DOHH2 (cell line): Measurements from ENCODE around the gene STEAP4.

Experiments used
- H3F3A ChIP-seq: fragments of 200-600 bp; sonication (generic), shearing (Covaris generic); 2 replicates; pipeline ENCODE4 v1.6.0; 2016; ENCODE audit warnings: antibody characterized with exemption, mild to moderate bottlenecking; ENCODE audit not compliant: control insufficient read depth, insufficient read depth
- H3K27ac ChIP-seq: fragments of 200-600 bp; sonication (generic); 2 replicates; pipeline ENCODE4 v1.5.1; 2014; ENCODE audit warnings: low read depth, mild to moderate bottlenecking, low read length, moderate library complexity
- H3K27me3 ChIP-seq: fragments of 200-600 bp; sonication (generic); 2 replicates; pipeline ENCODE4 v1.6.1; 2014; ENCODE audit warnings: mild to moderate bottlenecking, low read length, mixed read lengths; ENCODE audit not compliant: control insufficient read depth
- H3K36me3 ChIP-seq: fragments of 200-600 bp; sonication (generic); 2 replicates; pipeline ENCODE4 v1.6.1; 2014; ENCODE audit warnings: mild to moderate bottlenecking, low read length, moderate library complexity, mixed read lengths; ENCODE audit not compliant: control insufficient read depth
- H3K4me1 ChIP-seq: fragments of 200-600 bp; sonication (generic); 2 replicates; pipeline ENCODE4 v1.6.1; 2014; ENCODE audit warnings: mild to moderate bottlenecking, low read length, mixed read lengths; ENCODE audit not compliant: control insufficient read depth
- H3K4me2 ChIP-seq: fragments of 200-600 bp; sonication (generic); 2 replicates; pipeline ENCODE4 v1.6.0; 2014; ENCODE audit warnings: mild to moderate bottlenecking, low read length, moderate library complexity
- H3K4me3 ChIP-seq: fragments of 200-600 bp; sonication (generic); 2 replicates; pipeline ENCODE4 v1.5.1; 2014; ENCODE audit warnings: mild to moderate bottlenecking, low read length, mixed read lengths
- H3K79me2 ChIP-seq: fragments of 200-600 bp; sonication (generic); 2 replicates; pipeline ENCODE4 v1.6.1; 2014; ENCODE audit warnings: mild to moderate bottlenecking, low read length, mixed read lengths; ENCODE audit not compliant: control insufficient read depth
- H3K9me2 ChIP-seq: fragments of 200-600 bp; sonication (generic); replicated peaks from 2 replicates; pipeline ENCODE4 v1.6.1; 2014; ENCODE audit warnings: mild to moderate bottlenecking, low read length, mixed read lengths; ENCODE audit not compliant: control insufficient read depth
- H3K9me3 ChIP-seq: fragments of 200-600 bp; sonication (generic); 2 replicates; pipeline ENCODE4 v1.6.1; 2014; ENCODE audit warnings: antibody characterized with exemption, low read length, mixed read lengths; ENCODE audit not compliant: control insufficient read depth, insufficient read depth
- H4K20me1 ChIP-seq: fragments of 200-600 bp; sonication (generic); 2 replicates; pipeline ENCODE4 v1.6.0; 2014; ENCODE audit warnings: low read depth, mild to moderate bottlenecking, antibody characterized with exemption, low read length, moderate library complexity; ENCODE audit not compliant: control insufficient read depth, insufficient read depth
- EZH2phosphoT487 ChIP-seq: fragments of 200-600 bp; sonication (generic); IDR thresholded peaks from 2 replicates; pipeline ENCODE4 v1.6.1; 2017; ENCODE audit warnings: borderline replicate concordance, mild to moderate bottlenecking, antibody characterized with exemption, low read length, moderate library complexity, mixed read lengths
- TF ChIP-seq, protein P1 (sequence below): fragments of 200-600 bp; sonication (generic); IDR thresholded peaks from one replicate; pipeline ENCODE4 v1.5.1; 2014; ENCODE audit warnings: antibody characterized with exemption, mild to moderate bottlenecking, low read depth, low read length; ENCODE audit not compliant: poor library complexity, severe bottlenecking

The STEAP4 gene

GRCh38 chr7:88322151-88322550 is 15.5 kb upstream of the STEAP4 start:
- H4K20me1 ChIP-seq: no peaks in the 10 kb centered on the region
- H3K4me2 ChIP-seq: no peak overlapping the region
- H3K27ac ChIP-seq: no peak overlapping the region
- no peaks in the 10 kb centered on the region for H3K27me3 ChIP-seq
- H3K9me2 ChIP-seq: no peaks in the 10 kb centered on the region
- H3K4me3 ChIP-seq: no peak overlapping the region
- no peaks in the 10 kb centered on the region for H3K79me2 ChIP-seq
- TF ChIP-seq EZH2phosphoT487: no peak
- TF ChIP-seq, protein P1, sequence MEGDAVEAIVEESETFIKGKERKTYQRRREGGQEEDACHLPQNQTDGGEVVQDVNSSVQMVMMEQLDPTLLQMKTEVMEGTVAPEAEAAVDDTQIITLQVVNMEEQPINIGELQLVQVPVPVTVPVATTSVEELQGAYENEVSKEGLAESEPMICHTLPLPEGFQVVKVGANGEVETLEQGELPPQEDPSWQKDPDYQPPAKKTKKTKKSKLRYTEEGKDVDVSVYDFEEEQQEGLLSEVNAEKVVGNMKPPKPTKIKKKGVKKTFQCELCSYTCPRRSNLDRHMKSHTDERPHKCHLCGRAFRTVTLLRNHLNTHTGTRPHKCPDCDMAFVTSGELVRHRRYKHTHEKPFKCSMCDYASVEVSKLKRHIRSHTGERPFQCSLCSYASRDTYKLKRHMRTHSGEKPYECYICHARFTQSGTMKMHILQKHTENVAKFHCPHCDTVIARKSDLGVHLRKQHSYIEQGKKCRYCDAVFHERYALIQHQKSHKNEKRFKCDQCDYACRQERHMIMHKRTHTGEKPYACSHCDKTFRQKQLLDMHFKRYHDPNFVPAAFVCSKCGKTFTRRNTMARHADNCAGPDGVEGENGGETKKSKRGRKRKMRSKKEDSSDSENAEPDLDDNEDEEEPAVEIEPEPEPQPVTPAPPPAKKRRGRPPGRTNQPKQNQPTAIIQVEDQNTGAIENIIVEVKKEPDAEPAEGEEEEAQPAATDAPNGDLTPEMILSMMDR: no peak
- no peaks in the 10 kb centered on the region for H3K9me3 ChIP-seq
- H3F3A ChIP-seq: no peaks in the 10 kb centered on the region
- no peaks in the 10 kb centered on the region for H3K36me3 ChIP-seq
- no peaks in the 10 kb centered on the region for H3K4me1 ChIP-seq

GRCh38 chr7:88321694-88322093 is 15.0 kb upstream of the STEAP4 start:
- no peak overlapping the region for H3K27ac ChIP-seq
- no peak overlapping the region for H3K4me2 ChIP-seq
- no peaks in the 10 kb centered on the region for H3K9me3 ChIP-seq
- no peaks in the 10 kb centered on the region for H3K27me3 ChIP-seq
- no peaks in the 10 kb centered on the region for H3F3A ChIP-seq
- H3K9me2 ChIP-seq: no peaks in the 10 kb centered on the region
- no peaks in the 10 kb centered on the region for H3K36me3 ChIP-seq
- no peaks in the 10 kb centered on the region for H3K4me1 ChIP-seq
- H3K4me3 ChIP-seq: no peak overlapping the region
- TF ChIP-seq, protein P1: no peak
- TF ChIP-seq EZH2phosphoT487: no peak
- H4K20me1 ChIP-seq: no peaks in the 10 kb centered on the region
- H3K79me2 ChIP-seq: no peaks in the 10 kb centered on the region

DNA sequence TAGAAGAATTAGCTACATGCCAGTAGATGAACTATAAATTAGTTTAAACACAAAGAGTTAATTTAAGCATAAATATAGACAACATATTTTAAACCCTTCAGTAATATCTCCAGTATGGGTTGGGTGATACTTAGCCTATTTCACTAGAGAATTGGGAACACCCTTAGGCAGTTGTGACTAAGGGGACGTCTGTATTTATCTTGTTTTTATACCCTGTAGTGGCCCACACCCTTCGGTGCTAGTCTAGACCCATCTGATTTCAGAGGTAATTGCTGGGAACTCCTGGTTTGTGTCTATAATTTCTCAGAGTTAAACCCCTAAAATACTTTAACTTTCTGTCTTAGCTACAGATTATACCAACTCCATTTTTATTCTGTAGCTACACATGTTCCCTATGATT is 11.5 kb upstream of the STEAP4 start:
- no peaks in the 10 kb centered on the region for H3K9me3 ChIP-seq
- H3F3A ChIP-seq: no peaks in the 10 kb centered on the region
- TF ChIP-seq, protein P1: no peak
- TF ChIP-seq EZH2phosphoT487: no peak
- H3K27ac ChIP-seq: no peak overlapping the region
- no peaks in the 10 kb centered on the region for H4K20me1 ChIP-seq
- H3K79me2 ChIP-seq: no peaks in the 10 kb centered on the region
- H3K4me3 ChIP-seq: no peak overlapping the region
- H3K9me2 ChIP-seq: no peaks in the 10 kb centered on the region
- no peaks in the 10 kb centered on the region for H3K4me1 ChIP-seq
- H3K27me3 ChIP-seq: no peaks in the 10 kb centered on the region; the same call in 1 of the 2 replicates
- H3K36me3 ChIP-seq: no peaks in the 10 kb centered on the region
- no peak overlapping the region for H3K4me2 ChIP-seq

DNA sequence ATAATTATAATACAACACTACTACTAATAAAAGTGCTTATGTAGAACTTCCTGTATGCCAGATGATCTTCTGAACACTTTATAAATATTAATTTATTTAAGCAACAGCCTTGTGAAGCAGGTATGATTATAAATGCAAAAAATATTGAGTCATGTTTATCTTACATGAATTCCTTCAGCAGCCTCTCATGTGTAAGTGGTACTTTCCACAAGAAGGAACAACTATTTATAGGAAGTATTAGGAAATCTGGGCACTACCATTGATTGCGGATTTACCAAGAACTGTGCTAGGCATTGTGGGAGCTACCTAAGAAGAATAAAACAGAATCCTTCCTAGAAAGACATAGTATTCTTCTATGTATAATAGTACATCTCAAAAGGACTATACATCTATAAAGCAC is 10.7 kb upstream of the STEAP4 start:
- H3K9me3 ChIP-seq: no peaks in the 10 kb centered on the region

More for the DNA sequence above, 10.7 kb upstream of the STEAP4 start:
- no peaks in the 10 kb centered on the region for H3F3A ChIP-seq
- no peaks in the 10 kb centered on the region for H3K36me3 ChIP-seq
- H3K4me3 ChIP-seq: no peak overlapping the region
- H4K20me1 ChIP-seq: no peaks in the 10 kb centered on the region
- H3K27ac ChIP-seq: no peak overlapping the region
- TF ChIP-seq, protein P1: no peak
- TF ChIP-seq EZH2phosphoT487: no peak
- H3K4me1 ChIP-seq: no peaks in the 10 kb centered on the region
- H3K9me2 ChIP-seq: no peaks in the 10 kb centered on the region
- no peaks in the 10 kb centered on the region; the same call in 1 of the 2 replicates for H3K27me3 ChIP-seq
- H3K79me2 ChIP-seq: no peaks in the 10 kb centered on the region
- no peak overlapping the region for H3K4me2 ChIP-seq
